H1 (cell line): ENCODE data around the gene USH2A. TPM values are rescaled to one million over a fixed set of nuclear protein-coding genes. Genes with fewer than 3 reads are reported as not detected.

Source experiments
- CTCF ChIA-PET: fragments of 300-600 bp; sonication (Branson Sonifier 250); formaldehyde crosslinking; loops from one replicate; lab custom pipeline; 2021; ENCODE audit not compliant: partially characterized antibody; lab: Charles Lee
- POLR2A ChIA-PET: fragments of 300-600 bp; sonication (Branson Sonifier 250); formaldehyde crosslinking; loops from one replicate; lab custom pipeline; 2021; ENCODE audit warnings: inconsistent platforms; ENCODE audit not compliant: partially characterized antibody; lab: Charles Lee
- DNase-seq, 2 experiments: peaks; one replicate each; pipeline versions ENCODE4 v3.0.0 to v3.0.0-alpha.2; 2010 to 2022; ENCODE audit warnings: low spot score in 2 of 2, low read depth in 1 of 2, mixed read lengths in 1 of 2
- FAIRE-seq: peaks from 2 replicates; lab custom pipeline; 2011; peaks lifted over from hg19 to GRCh38; lab: Jason Lieb, UNC
- H2AFZ ChIP-seq: 2 replicates; pipeline ENCODE4 v1.8.1; 2012; ENCODE audit warnings: low read length, inconsistent platforms
- H2AK5ac ChIP-seq: 2 replicates; pipeline ENCODE4 v1.6.1; 2013; ENCODE audit warnings: low read depth, low read length
- H2BK120ac ChIP-seq: replicated peaks from 2 replicates; pipeline ENCODE3; 2013; ENCODE audit warnings: low read depth, low read length, inconsistent platforms
- H2BK12ac ChIP-seq: 2 replicates; pipeline ENCODE4 v1.6.1; 2013; ENCODE audit warnings: low read depth, low read length
- H2BK15ac ChIP-seq: 2 replicates; pipeline ENCODE4 v1.6.1; 2013; ENCODE audit warnings: low read length
- H2BK20ac ChIP-seq: 2 replicates; pipeline ENCODE4 v1.6.1; 2013; ENCODE audit warnings: low read length
- H2BK5ac ChIP-seq: 2 replicates; pipeline ENCODE4 v1.6.1; 2013; ENCODE audit warnings: low read depth, low read length
- H3K14ac ChIP-seq: 2 replicates; pipeline ENCODE4 v1.6.1; 2013; ENCODE audit warnings: inconsistent platforms; ENCODE audit not compliant: insufficient read length
- H3K18ac ChIP-seq: 2 replicates; pipeline ENCODE4 v1.6.1; 2013; ENCODE audit warnings: low read length; ENCODE audit errors: extremely low read depth
- H3K23ac ChIP-seq: 2 replicates; pipeline ENCODE4 v1.6.1; 2013; ENCODE audit warnings: inconsistent platforms; ENCODE audit not compliant: insufficient read length
- H3K23me2 ChIP-seq: 2 replicates; pipeline ENCODE4 v1.6.1; 2013; ENCODE audit warnings: low read depth, low read length
- H3K27ac ChIP-seq: 2 replicates; pipeline ENCODE4 v1.6.1; 2011; ENCODE audit warnings: low read depth, low read length, inconsistent platforms
- H3K27me3 ChIP-seq, 4 experiments: replicated peaks in 1 of 4; 1 replicate in 1 of 4; 2 replicates in 3 of 4; pipeline versions ENCODE4 v1.6.1 to v1.8.1; 2011 to 2013; ENCODE audit warnings: low read length in 3 of 4, mild to moderate bottlenecking in 3 of 4, inconsistent platforms in 2 of 4, mixed read lengths in 2 of 4, moderate library complexity in 1 of 4; ENCODE audit not compliant: control insufficient read depth in 3 of 4, insufficient read depth in 3 of 4; ENCODE audit errors: extremely low read depth in 1 of 4
- H3K36me3 ChIP-seq, 4 experiments: 2 replicates each; pipeline versions ENCODE4 v1.6.1 to v1.8.1; 2011 to 2013; ENCODE audit warnings: mild to moderate bottlenecking in 4 of 4, low read length in 3 of 4, moderate library complexity in 2 of 4, control low read depth in 1 of 4, inconsistent platforms in 1 of 4; ENCODE audit not compliant: insufficient read depth in 4 of 4, control insufficient read depth in 2 of 4
- H3K4ac ChIP-seq: replicated peaks from 2 replicates; pipeline ENCODE3; 2013; ENCODE audit warnings: low read length, low read depth, mixed read lengths, inconsistent platforms; ENCODE audit not compliant: insufficient read length
- H3K4me1 ChIP-seq, 4 experiments: replicated peaks in 1 of 4; 1 replicate in 1 of 4; 2 replicates in 3 of 4; pipeline versions ENCODE4 v1.6.1 to v1.8.1; 2011 to 2013; ENCODE audit warnings: low read length in 3 of 4, inconsistent platforms in 2 of 4, mixed read lengths in 1 of 4; ENCODE audit not compliant: insufficient read depth in 4 of 4, control insufficient read depth in 3 of 4
- H3K4me2 ChIP-seq, 2 experiments: 2 replicates each; pipeline versions ENCODE4 v1.6.1 to v1.8.1; 2011 to 2013; ENCODE audit warnings: low read depth in 2 of 2, low read length in 2 of 2, control low read depth in 1 of 2, inconsistent platforms in 1 of 2, mild to moderate bottlenecking in 1 of 2; ENCODE audit not compliant: insufficient read depth in 1 of 2
- H3K4me3 ChIP-seq, 4 experiments: fragments of 200-600, 300-600 bp in 1 of 4; sonication (generic), shearing (Covaris generic), sonication (Bioruptor Twin) in 1 of 4; 2 replicates each; pipeline versions ENCODE4 v1.5.1 to v1.8.1; 2011 to 2016; ENCODE audit warnings: low read length in 4 of 4, low read depth in 3 of 4, control low read depth in 2 of 4, inconsistent platforms in 2 of 4, mild to moderate bottlenecking in 2 of 4, mixed read lengths in 1 of 4, moderate library complexity in 1 of 4; ENCODE audit not compliant: insufficient read depth in 2 of 4; ENCODE audit errors: extremely low read depth in 1 of 4
- H3K56ac ChIP-seq: replicated peaks from 2 replicates; pipeline ENCODE3; 2013; ENCODE audit warnings: low read depth, mild to moderate bottlenecking, mixed read lengths, low read length, inconsistent platforms; ENCODE audit not compliant: insufficient read length
- H3K79me1 ChIP-seq: 2 replicates; pipeline ENCODE4 v1.6.1; 2013; ENCODE audit warnings: low read depth, low read length, control low read depth
- H3K79me2 ChIP-seq, 2 experiments: 2 replicates each; pipeline versions ENCODE4 v1.6.1 to v1.8.1; 2012 to 2013; ENCODE audit warnings: low read length in 2 of 2, mild to moderate bottlenecking in 2 of 2, inconsistent platforms in 1 of 2; ENCODE audit not compliant: insufficient read depth in 2 of 2, control insufficient read depth in 1 of 2
- H3K9ac ChIP-seq, 4 experiments: replicated peaks in 1 of 4; 1 replicate in 1 of 4; 2 replicates in 3 of 4; pipeline versions ENCODE4 v1.6.1 to v1.8.1; 2011 to 2013; ENCODE audit warnings: low read depth in 3 of 4, low read length in 3 of 4, control low read depth in 2 of 4, mild to moderate bottlenecking in 2 of 4, moderate library complexity in 2 of 4, inconsistent platforms in 1 of 4; ENCODE audit errors: extremely low read depth in 1 of 4
- H3K9me3 ChIP-seq, 2 experiments: 2 replicates each; pipeline versions ENCODE4 v1.6.1 to v1.8.1; 2012 to 2013; ENCODE audit warnings: mild to moderate bottlenecking in 2 of 2, moderate library complexity in 2 of 2, control low read depth in 1 of 2, inconsistent platforms in 1 of 2, low read depth in 1 of 2, low read length in 1 of 2, mixed read lengths in 1 of 2; ENCODE audit not compliant: insufficient read depth in 2 of 2
- H4K20me1 ChIP-seq, 2 experiments: replicated peaks in 1 of 2; 2 replicates each; pipeline versions ENCODE3 to v1.8.1; 2011 to 2013; ENCODE audit warnings: inconsistent platforms in 2 of 2, low read length in 2 of 2, mild to moderate bottlenecking in 1 of 2; ENCODE audit not compliant: insufficient read depth in 2 of 2, control insufficient read depth in 1 of 2
- H4K5ac ChIP-seq: 2 replicates; pipeline ENCODE4 v1.6.1; 2013; ENCODE audit warnings: low read length, low read depth, mixed read lengths, inconsistent platforms; ENCODE audit not compliant: insufficient read length
- H4K8ac ChIP-seq: 2 replicates; pipeline ENCODE4 v1.8.0; 2013; ENCODE audit warnings: mild to moderate bottlenecking, moderate library complexity, low read length, inconsistent platforms; ENCODE audit not compliant: insufficient read depth; ENCODE audit errors: extremely low read depth
- H4K91ac ChIP-seq: replicated peaks from 2 replicates; pipeline ENCODE3; 2013; ENCODE audit warnings: low read length, mixed read lengths, inconsistent platforms; ENCODE audit not compliant: insufficient read length
- CTBP2 ChIP-seq: IDR thresholded peaks from 2 replicates; pipeline ENCODE4 v1.7.0; 2011; ENCODE audit warnings: borderline replicate concordance, mild to moderate bottlenecking, moderate library complexity, mixed read lengths, low read length; ENCODE audit not compliant: insufficient read depth, insufficient read length
- E2F6 ChIP-seq: IDR thresholded peaks from 2 replicates; pipeline ENCODE4 v1.6.1; 2012; ENCODE audit warnings: inconsistent platforms
- EZH2 ChIP-seq: fragments of 200-600 bp; sonication (generic); IDR thresholded peaks from 2 replicates; pipeline ENCODE4 v1.7.1; 2012; ENCODE audit warnings: low read depth, mild to moderate bottlenecking, moderate library complexity, low read length, inconsistent platforms; ENCODE audit not compliant: severe bottlenecking
- HDAC6 ChIP-seq: IDR thresholded peaks from one replicate; pipeline ENCODE4 v1.7.1; 2012; ENCODE audit warnings: low read depth, mild to moderate bottlenecking, inconsistent platforms, low read length, moderate library complexity
- JUN ChIP-seq: IDR thresholded peaks from 2 replicates; pipeline ENCODE4 v1.6.1; 2011; ENCODE audit warnings: low read depth, mild to moderate bottlenecking, improper control_type of control experiment, low read length
- KDM1A ChIP-seq: fragments of 200-600, 300-600 bp; sonication (generic); IDR thresholded peaks from 2 replicates; pipeline ENCODE4 v1.7.1; 2016; ENCODE audit warnings: mild to moderate bottlenecking, low read length, borderline replicate concordance
- PHF8 ChIP-seq: fragments of 200-600 bp; sonication (generic); conservative IDR thresholded peaks from 2 replicates; pipeline ENCODE4 v1.7.1; 2012; ENCODE audit warnings: low read depth, mild to moderate bottlenecking, inconsistent platforms, low read length, moderate library complexity
- POU5F1 ChIP-seq: IDR thresholded peaks from 2 replicates; pipeline ENCODE4 v1.6.1; 2011; ENCODE audit warnings: low read depth, mild to moderate bottlenecking, low read length, moderate library complexity
- RBBP5 ChIP-seq: IDR thresholded peaks from 2 replicates; pipeline ENCODE4 v1.7.1; 2012; ENCODE audit warnings: low read depth, mild to moderate bottlenecking, inconsistent platforms, low read length, moderate library complexity, borderline replicate concordance
- RNF2 ChIP-seq: fragments of 200-900, 300-1000 bp; sonication (generic); IDR thresholded peaks from 2 replicates; pipeline ENCODE4 v1.7.1; 2016; ENCODE audit warnings: borderline replicate concordance, low read depth, mild to moderate bottlenecking, antibody characterized with exemption, low read length; ENCODE audit not compliant: poor library complexity, severe bottlenecking; ENCODE audit errors: missing control alignments
- SIX5 ChIP-seq: IDR thresholded peaks from 2 replicates; pipeline ENCODE4 v1.6.1; 2011; ENCODE audit warnings: mild to moderate bottlenecking, low read depth, low read length
- SP1 ChIP-seq: IDR thresholded peaks from 2 replicates; pipeline ENCODE4 v1.6.1; 2011; ENCODE audit warnings: low read depth, low read length
- WGBS, 2 experiments: shearing (Covaris generic) in 1 of 2; methylation state at CpG; one replicate each; pipeline versions ENCODE4 v1.1.6 to v1.1.7; 2013 to 2015; ENCODE audit warnings: low lambda C conversion rate in 2 of 2, mixed read lengths in 2 of 2, inconsistent platforms in 1 of 2, low coverage in 1 of 2, missing lambda C conversion rate in 1 of 2; ENCODE audit not compliant: insufficient replicate concordance in 2 of 2, insufficient coverage in 1 of 2, insufficient read length in 1 of 2; ENCODE audit errors: extremely low coverage in 1 of 2, missing lambda C conversion rate in 1 of 2; 5-methylcytosine and 5-hydroxymethylcytosine counted together
- polyA plus RNA-seq, 7 experiments: library from polyadenylated mRNA; depleted of rRNA in 3 of 7; stranded (reverse) in 5 of 7; unstranded in 2 of 7; fragments of >200 nt in 5 of 7; fragments of 200-250 nt in 2 of 7; gene quantifications; 1 replicate in 5 of 7; 2 replicates in 1 of 7; 4 replicates in 1 of 7; pipeline versions ENCODE4 v1.2.1 to v1.2.3, GENCODE V29; 2011 to 2013; ENCODE audit warnings: missing spikeins in 2 of 7, mixed read lengths in 2 of 7
- total RNA-seq: library from RNA; stranded (reverse); fragmentation: NEBNext Ultra II Directional; extraction: Animal tissue kit (Norgen Biotek cat#: 25700); gene quantifications from 2 replicates; pipeline ENCODE4 v1.2.1, GENCODE V29; 2021
- TF ChIP-seq, protein P1 (sequence below): IDR thresholded peaks from 2 replicates; pipeline ENCODE4 v1.6.1; 2012; ENCODE audit warnings: inconsistent platforms

USH2A gene
- total and polyA plus RNA-seq, 2 of the 8 experiments (the other 6 are each of a cell fraction or from before 2014, with no cell fraction given): 0.02 to 0.17 TPM

DNA sequence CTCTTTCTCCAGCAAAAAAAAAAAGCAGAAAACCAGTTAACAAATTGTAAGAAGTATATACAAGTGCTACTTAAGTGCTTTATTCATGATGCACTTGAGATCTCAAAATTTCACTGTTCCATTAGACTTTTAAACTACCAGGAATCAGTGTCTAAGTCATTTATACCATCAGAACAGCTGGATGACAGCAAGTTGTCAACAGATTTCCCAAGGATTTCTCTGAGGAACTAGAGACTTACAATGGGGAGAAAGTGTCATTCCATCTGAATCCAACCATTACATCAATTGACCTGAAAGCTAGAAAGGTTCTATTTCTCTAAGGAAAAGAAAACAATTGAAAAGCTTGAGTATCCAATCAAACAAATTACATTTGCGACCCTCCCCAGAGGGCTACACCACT lies 43.8 kb downstream of the USH2A start:
- H3K56ac ChIP-seq: no peak overlapping the region
- H3K23ac ChIP-seq: no peak overlapping the region
- no peak overlapping the region for H3K18ac ChIP-seq
- H3K9me3 ChIP-seq: no peaks in the 10 kb centered on the region
- no peaks in the 10 kb centered on the region for H3K79me1 ChIP-seq
- no peak overlapping the region for H2AK5ac ChIP-seq
- 81% methylated on average over 1 of the region's 1 CpG; no CpG with 5 or more reads in 1 of the 2 experiments for WGBS, 2 experiments
- no peak overlapping the region for H2AFZ ChIP-seq
- H2BK15ac ChIP-seq: no peak overlapping the region
- no peak overlapping the region for H2BK20ac ChIP-seq
- H3K27ac ChIP-seq: no peak overlapping the region
- no peak overlapping the region for H4K8ac ChIP-seq
- POLR2A ChIA-PET: no interaction called here
- no peak overlapping the region for H2BK120ac ChIP-seq
- no peaks in the 10 kb centered on the region for H3K4me1 ChIP-seq
- DNase-seq (no peak), FAIRE-seq (no peak)
- CTCF ChIA-PET: interaction anchor here (0.8 kb wide), 1 partner anchor 260 kb away, joined by 3 read pairs; no protein-coding TSS in a partner anchor
- H2BK5ac ChIP-seq: no peak overlapping the region
- no peak overlapping the region for H4K5ac ChIP-seq
- no peaks in the 10 kb centered on the region for H3K23me2 ChIP-seq
- H3K27me3 ChIP-seq: no peaks in the 10 kb centered on the region
- no peak overlapping the region for H3K14ac ChIP-seq
- no peak overlapping the region for H3K4me2 ChIP-seq
- no peak overlapping the region for H3K9ac ChIP-seq
- no peak overlapping the region for H3K4me3 ChIP-seq
- no peaks in the 10 kb centered on the region for H3K79me2 ChIP-seq
- no peak overlapping the region for H3K4ac ChIP-seq
- no peaks in the 10 kb centered on the region for H4K20me1 ChIP-seq
- H3K36me3 ChIP-seq: no peaks in the 10 kb centered on the region
- H4K91ac ChIP-seq: no peak overlapping the region
- no peak overlapping the region for H2BK12ac ChIP-seq
- no peak for TF ChIP-seq PHF8
- TF ChIP-seq E2F6: no peak
- TF ChIP-seq, protein P1, sequence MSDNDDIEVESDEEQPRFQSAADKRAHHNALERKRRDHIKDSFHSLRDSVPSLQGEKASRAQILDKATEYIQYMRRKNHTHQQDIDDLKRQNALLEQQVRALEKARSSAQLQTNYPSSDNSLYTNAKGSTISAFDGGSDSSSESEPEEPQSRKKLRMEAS: no peak
- no peak for TF ChIP-seq RBBP5
- TF ChIP-seq POU5F1: no peak
- TF ChIP-seq CTBP2: no peak
- no peak for TF ChIP-seq JUN
- no peak for TF ChIP-seq SP1
- no peak for TF ChIP-seq KDM1A
- TF ChIP-seq EZH2: no peak
- TF ChIP-seq RNF2: no peak
- TF ChIP-seq HDAC6: no peak
- no peak for TF ChIP-seq SIX5
